Endothelial cell of umbilical vein (primary cell): ENCODE results near the gene CFP.
A peak's percentile ranks its signal among the peaks of the same experiment; 100 is the strongest.

ENCODE experiments used
- EZH2 ChIP-seq: IDR thresholded peaks from 2 replicates; pipeline ENCODE4 v1.6.1; 2012; ENCODE audit warnings: borderline replicate concordance, low read depth, mild to moderate bottlenecking, moderate library complexity, low read length, inconsistent platforms; ENCODE audit not compliant: severe bottlenecking
- POLR2A ChIP-seq: IDR thresholded peaks from 2 replicates; pipeline ENCODE4 v1.6.1; 2012; ENCODE audit warnings: low read depth, mild to moderate bottlenecking, control low read depth, low read length
- TF ChIP-seq, protein P1 (sequence below), 2 donors: IDR thresholded peaks; 1 replicate in 1 of 2; 2 replicates in 1 of 2; pipeline ENCODE4 v1.5.1; 2011; ENCODE audit warnings: low read length in 2 of 2, mild to moderate bottlenecking in 2 of 2, moderate library complexity in 2 of 2, control low read depth in 1 of 2, inconsistent platforms in 1 of 2, low read depth in 1 of 2; ENCODE audit not compliant: insufficient read depth in 1 of 2; ENCODE audit errors: extremely low read depth in 1 of 2
- TF ChIP-seq, protein P2 (sequence below): IDR thresholded peaks from 2 replicates; pipeline ENCODE4 v1.6.1; 2011; ENCODE audit not compliant: insufficient read depth, insufficient read length

- TF ChIP-seq POLR2A (no peak), EZH2 (no peak)
- TF ChIP-seq, protein P1, sequence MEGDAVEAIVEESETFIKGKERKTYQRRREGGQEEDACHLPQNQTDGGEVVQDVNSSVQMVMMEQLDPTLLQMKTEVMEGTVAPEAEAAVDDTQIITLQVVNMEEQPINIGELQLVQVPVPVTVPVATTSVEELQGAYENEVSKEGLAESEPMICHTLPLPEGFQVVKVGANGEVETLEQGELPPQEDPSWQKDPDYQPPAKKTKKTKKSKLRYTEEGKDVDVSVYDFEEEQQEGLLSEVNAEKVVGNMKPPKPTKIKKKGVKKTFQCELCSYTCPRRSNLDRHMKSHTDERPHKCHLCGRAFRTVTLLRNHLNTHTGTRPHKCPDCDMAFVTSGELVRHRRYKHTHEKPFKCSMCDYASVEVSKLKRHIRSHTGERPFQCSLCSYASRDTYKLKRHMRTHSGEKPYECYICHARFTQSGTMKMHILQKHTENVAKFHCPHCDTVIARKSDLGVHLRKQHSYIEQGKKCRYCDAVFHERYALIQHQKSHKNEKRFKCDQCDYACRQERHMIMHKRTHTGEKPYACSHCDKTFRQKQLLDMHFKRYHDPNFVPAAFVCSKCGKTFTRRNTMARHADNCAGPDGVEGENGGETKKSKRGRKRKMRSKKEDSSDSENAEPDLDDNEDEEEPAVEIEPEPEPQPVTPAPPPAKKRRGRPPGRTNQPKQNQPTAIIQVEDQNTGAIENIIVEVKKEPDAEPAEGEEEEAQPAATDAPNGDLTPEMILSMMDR (IDR thresholded peaks at IDR 0.05; ENCODE audit: extremely low read depth in 1 of 2, insufficient read depth in 1 of 2, low read depth in 1 of 2, low read length in 2 of 2) = no peak
- TF ChIP-seq, protein P2, sequence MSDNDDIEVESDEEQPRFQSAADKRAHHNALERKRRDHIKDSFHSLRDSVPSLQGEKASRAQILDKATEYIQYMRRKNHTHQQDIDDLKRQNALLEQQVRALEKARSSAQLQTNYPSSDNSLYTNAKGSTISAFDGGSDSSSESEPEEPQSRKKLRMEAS = peak; percentile 4
Observed at GRCh38 chrX:47619486-47620302, 10.0 kb downstream of the CFP start, which contains the start of gene SYN1.
